Fibroblast of mammary gland (primary cell): ENCODE results near the gene CPEB3.

Source experiments
- DNase-seq: peaks from one replicate; pipeline ENCODE4 v3.0.0-alpha.2; 2010; ENCODE audit warnings: low read depth
- H3K4me3 ChIP-seq: 2 replicates; pipeline ENCODE4 v1.5.1; 2011; ENCODE audit warnings: low read depth, mild to moderate bottlenecking, low read length, moderate library complexity; ENCODE audit not compliant: control insufficient read depth
- TF ChIP-seq, protein P1 (sequence below): conservative IDR thresholded peaks from 2 replicates; pipeline ENCODE4 v1.5.1; 2011; ENCODE audit warnings: low read depth, low read length, inconsistent platforms; ENCODE audit not compliant: control insufficient read depth, insufficient read depth

The CPEB3 gene

DNA sequence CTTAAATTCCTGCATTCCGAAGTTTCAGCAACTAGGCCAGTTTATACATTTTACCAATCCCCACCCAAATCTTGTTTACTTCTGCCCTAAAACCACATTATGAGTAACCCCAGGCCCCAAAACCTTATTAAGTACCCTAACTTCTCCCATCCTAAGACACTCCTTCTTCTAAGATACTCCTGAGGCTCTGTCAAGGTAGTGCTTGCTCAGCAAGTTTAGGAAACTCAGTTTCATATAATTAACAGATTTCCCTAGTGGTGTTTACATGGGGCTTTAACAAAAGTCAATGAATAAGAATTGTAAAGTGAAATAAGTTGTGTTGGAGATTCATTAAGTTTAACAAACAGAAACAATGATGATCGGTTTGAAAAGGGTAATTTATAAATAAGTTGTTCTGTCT, 77.8 kb downstream of the CPEB3 start:
- no peak overlapping the region for H3K4me3 ChIP-seq
- TF ChIP-seq, protein P1, sequence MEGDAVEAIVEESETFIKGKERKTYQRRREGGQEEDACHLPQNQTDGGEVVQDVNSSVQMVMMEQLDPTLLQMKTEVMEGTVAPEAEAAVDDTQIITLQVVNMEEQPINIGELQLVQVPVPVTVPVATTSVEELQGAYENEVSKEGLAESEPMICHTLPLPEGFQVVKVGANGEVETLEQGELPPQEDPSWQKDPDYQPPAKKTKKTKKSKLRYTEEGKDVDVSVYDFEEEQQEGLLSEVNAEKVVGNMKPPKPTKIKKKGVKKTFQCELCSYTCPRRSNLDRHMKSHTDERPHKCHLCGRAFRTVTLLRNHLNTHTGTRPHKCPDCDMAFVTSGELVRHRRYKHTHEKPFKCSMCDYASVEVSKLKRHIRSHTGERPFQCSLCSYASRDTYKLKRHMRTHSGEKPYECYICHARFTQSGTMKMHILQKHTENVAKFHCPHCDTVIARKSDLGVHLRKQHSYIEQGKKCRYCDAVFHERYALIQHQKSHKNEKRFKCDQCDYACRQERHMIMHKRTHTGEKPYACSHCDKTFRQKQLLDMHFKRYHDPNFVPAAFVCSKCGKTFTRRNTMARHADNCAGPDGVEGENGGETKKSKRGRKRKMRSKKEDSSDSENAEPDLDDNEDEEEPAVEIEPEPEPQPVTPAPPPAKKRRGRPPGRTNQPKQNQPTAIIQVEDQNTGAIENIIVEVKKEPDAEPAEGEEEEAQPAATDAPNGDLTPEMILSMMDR = no peak
- no peak for DNase-seq

- no peak overlapping the region for H3K4me3 ChIP-seq
- peak; percentile 54 for DNase-seq
- TF ChIP-seq, protein P1 = no peak
Observed at GRCh38 chr10:92208736-92209135, 82.1 kb downstream of the CPEB3 start.

DNA sequence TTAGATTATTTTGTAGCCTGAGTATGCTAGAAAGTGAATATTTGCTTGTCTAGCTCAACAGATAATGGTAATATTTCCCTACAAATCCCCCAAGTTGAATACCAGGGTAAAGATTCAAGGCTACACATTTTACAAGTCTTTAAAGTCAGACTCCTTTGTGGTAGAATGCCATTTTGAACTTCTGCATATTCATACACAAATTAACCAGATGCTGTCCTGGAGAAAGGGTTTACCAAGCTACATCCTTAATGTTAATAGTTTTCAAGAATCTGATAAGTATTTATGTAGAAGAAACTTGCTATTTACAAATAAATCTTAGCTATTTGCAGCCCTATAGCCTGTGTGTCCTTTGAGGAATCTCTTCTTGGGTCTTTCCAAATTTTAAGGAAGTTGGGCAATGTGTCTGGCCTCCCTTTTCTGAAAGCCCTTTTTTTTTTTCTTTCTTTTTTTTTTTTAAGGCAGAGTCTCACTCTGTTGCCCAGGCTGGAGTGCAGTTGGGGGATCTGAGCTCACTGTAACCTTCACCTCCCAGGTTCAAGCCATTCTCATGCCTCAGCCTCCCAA, 82.6 kb downstream of the CPEB3 start:
- TF ChIP-seq, protein P1 = no peak
- no peak for DNase-seq
- H3K4me3 ChIP-seq = no peak overlapping the region

GRCh38 chr10:92207061-92207460, 83.8 kb downstream of the CPEB3 start:
- TF ChIP-seq, protein P1 = no peak
- no peak for DNase-seq
- no peak overlapping the region for H3K4me3 ChIP-seq

- TF ChIP-seq, protein P1 = no peak
- no peak overlapping the region for H3K4me3 ChIP-seq
- DNase-seq = no peak
Observed at GRCh38 chr10:92203919-92204623, 86.8 kb downstream of the CPEB3 start.

DNA sequence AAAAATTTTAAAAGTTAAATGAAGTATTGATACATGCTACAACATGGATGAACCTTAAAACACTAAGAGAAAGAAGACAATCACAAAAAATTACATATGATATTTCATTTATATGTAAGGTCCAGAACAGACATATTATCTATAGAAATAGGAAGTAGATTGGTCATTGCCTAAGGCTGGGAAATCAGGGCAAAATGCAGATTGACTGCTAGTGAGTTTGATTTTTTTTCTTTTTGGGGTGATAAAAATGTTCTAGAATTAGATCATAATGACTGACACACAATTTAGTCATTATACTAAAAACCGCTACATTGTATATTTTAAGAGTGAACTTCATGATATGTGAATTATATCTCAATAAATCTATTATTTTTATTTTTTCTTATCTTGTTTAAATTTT, 88.3 kb downstream of the CPEB3 start:
- no peak overlapping the region for H3K4me3 ChIP-seq
- TF ChIP-seq, protein P1 = no peak
- no peak for DNase-seq
